ENCODE data around the gene FOXO4.
A peak's percentile ranks its signal among the peaks of the same experiment; 100 is the strongest.

Gene FOXO4

GRCh38 chrX:71106427-71106826, 10.8 kb downstream of the FOXO4 start, which contains the start of gene CXorf65:
Gene CXorf65 (minus strand): TSS chrX:71106740. CDS start chrX:71106556, 184 bp downstream.
- CTCF ChIA-PET: interaction anchor here (1.8 to 8.3 kb wide), 2 partner anchors 12 to 23 kb away, joined by 5 to 109 read pairs; partner anchors contain the start of gene MED12
- POLR2A ChIA-PET: interaction anchor here (0.7 to 1.2 kb wide), 2 partner anchors 12 to 91 kb away, joined by 3 read pairs; partner anchors contain the start of gene MED12
- no peaks in the 10 kb centered on the region for H3K9me3 ChIP-seq (ENCODE audit: control extremely low read depth in 1 of 5, control insufficient read depth in 4 of 5, insufficient read depth in 2 of 5, low read depth in 1 of 5, low read length in 4 of 5)
- peak within 1 kb of the TSS; percentile 28 to 89 for H3K27ac ChIP-seq (ENCODE audit: insufficient read depth in 1 of 2, low read depth in 1 of 2, low read length in 2 of 2, poor library complexity in 1 of 2, severe bottlenecking in 2 of 2)
- H3K4me3 ChIP-seq (ENCODE audit: control insufficient read depth in 1 of 7, extremely low read depth in 1 of 7, insufficient read depth in 4 of 7, low read depth in 2 of 7, low read length in 6 of 7): peak within 1 kb of the TSS in 1 of 7 experiments; percentile 45
- WGBS (ENCODE audit: insufficient coverage): no CpG with 5 or more reads among the region's 1 CpG
- peaks cover 0 to 3% (median 0%) of the 10 kb centered on the region in 5 experiments for H3K27me3 ChIP-seq (replicated peaks in 2 of 5; ENCODE audit: control insufficient read depth in 4 of 5, insufficient read depth in 5 of 5, low read length in 4 of 5)
- peaks cover 0 to 2% (median 0%) of the 10 kb centered on the region in 4 experiments for H3K36me3 ChIP-seq (ENCODE audit: control insufficient read depth in 4 of 4, insufficient read depth in 4 of 4, low read length in 3 of 4)
- H3K4me1 ChIP-seq (ENCODE audit: control extremely low read depth in 1 of 4, control insufficient read depth in 4 of 4, insufficient read depth in 4 of 4, low read length in 3 of 4): peaks cover 29 to 94% (median 75%) of the 10 kb centered on the region in 4 experiments
- DNase-seq: peak in 2 of 3 donors; percentile 23 to 36

- Histone ChIP-seq H3K27me3 (replicated peaks in 2 of 5; ENCODE audit: control insufficient read depth in 4 of 5, insufficient read depth in 5 of 5, low read length in 4 of 5) (peaks cover 0 to 3% (median 0%) of the 10 kb centered on the region in 5 experiments), H3K4me3 (ENCODE audit: control insufficient read depth in 1 of 7, extremely low read depth in 1 of 7, insufficient read depth in 4 of 7, low read depth in 2 of 7, low read length in 6 of 7) (peak overlapping the region in 1 of 7 experiments; percentile 45), H3K4me1 (ENCODE audit: control extremely low read depth in 1 of 4, control insufficient read depth in 4 of 4, insufficient read depth in 4 of 4, low read length in 3 of 4) (peaks cover 34 to 95% (median 75%) of the 10 kb centered on the region in 4 experiments), H3K9me3 (ENCODE audit: control extremely low read depth in 1 of 5, control insufficient read depth in 4 of 5, insufficient read depth in 2 of 5, low read depth in 1 of 5, low read length in 4 of 5) (no peaks in the 10 kb centered on the region), H3K36me3 (ENCODE audit: control insufficient read depth in 4 of 4, insufficient read depth in 4 of 4, low read length in 3 of 4) (peaks cover 0 to 2% (median 0%) of the 10 kb centered on the region in 4 experiments), H3K27ac (ENCODE audit: insufficient read depth in 1 of 2, low read depth in 1 of 2, low read length in 2 of 2, poor library complexity in 1 of 2, severe bottlenecking in 2 of 2) (peak overlapping the region; percentile 28 to 89)
- POLR2A ChIA-PET: no interaction called here
- WGBS (ENCODE audit: insufficient coverage): 52% methylated on average over 3 of the region's 4 CpGs
- no peak for DNase-seq
- CTCF ChIA-PET: no interaction called here
These were observed 11.6 kb downstream of the FOXO4 start for GRCh38 chrX:71107245-71107644.

GRCh38 chrX:71107762-71108360, 12.2 kb downstream of the FOXO4 start:
- POLR2A ChIA-PET: no interaction called here
- H3K4me3 ChIP-seq (ENCODE audit: control insufficient read depth in 1 of 7, extremely low read depth in 1 of 7, insufficient read depth in 4 of 7, low read depth in 2 of 7, low read length in 6 of 7): peak overlapping the region in 3 of 7 experiments; percentile 9 to 45 (median 37)
- WGBS (ENCODE audit: insufficient coverage): 30% methylated on average over 4 of the region's 9 CpGs
- H3K27me3 ChIP-seq (replicated peaks in 2 of 5; ENCODE audit: control insufficient read depth in 4 of 5, insufficient read depth in 5 of 5, low read length in 4 of 5): peaks cover 0 to 3% (median 0%) of the 10 kb centered on the region in 5 experiments
- peak in 2 of 3 donors; percentile 75 to 84 for DNase-seq
- H3K27ac ChIP-seq (ENCODE audit: insufficient read depth in 1 of 2, low read depth in 1 of 2, low read length in 2 of 2, poor library complexity in 1 of 2, severe bottlenecking in 2 of 2): peak overlapping the region; percentile 71 to 89
- H3K36me3 ChIP-seq (ENCODE audit: control insufficient read depth in 4 of 4, insufficient read depth in 4 of 4, low read length in 3 of 4): peaks cover 0 to 2% (median 0%) of the 10 kb centered on the region in 4 experiments
- CTCF ChIA-PET: interaction anchor here (0.8 kb wide), 1 partner anchor 10 kb away, joined by 3 read pairs; the partner anchor contains the start of gene MED12
- H3K9me3 ChIP-seq (ENCODE audit: control extremely low read depth in 1 of 5, control insufficient read depth in 4 of 5, insufficient read depth in 2 of 5, low read depth in 1 of 5, low read length in 4 of 5): no peaks in the 10 kb centered on the region
- peaks cover 40 to 96% (median 73%) of the 10 kb centered on the region in 4 experiments for H3K4me1 ChIP-seq (ENCODE audit: control extremely low read depth in 1 of 4, control insufficient read depth in 4 of 4, insufficient read depth in 4 of 4, low read length in 3 of 4)

- H3K9me3 ChIP-seq (ENCODE audit: control extremely low read depth in 1 of 5, control insufficient read depth in 4 of 5, insufficient read depth in 2 of 5, low read depth in 1 of 5, low read length in 4 of 5): no peaks in the 10 kb centered on the region
- 89% methylated on average over 2 of the region's 6 CpGs for WGBS (ENCODE audit: insufficient coverage)
- peaks cover 0 to 3% (median 0%) of the 10 kb centered on the region in 5 experiments for H3K27me3 ChIP-seq (replicated peaks in 2 of 5; ENCODE audit: control insufficient read depth in 4 of 5, insufficient read depth in 5 of 5, low read length in 4 of 5)
- H3K27ac ChIP-seq (ENCODE audit: insufficient read depth in 1 of 2, low read depth in 1 of 2, low read length in 2 of 2, poor library complexity in 1 of 2, severe bottlenecking in 2 of 2): peak overlapping the region in 1 of 2 experiments; percentile 89
- peak overlapping the region in 4 of 7 experiments; percentile 7 to 45 (median 26) for H3K4me3 ChIP-seq (ENCODE audit: control insufficient read depth in 1 of 7, extremely low read depth in 1 of 7, insufficient read depth in 4 of 7, low read depth in 2 of 7, low read length in 6 of 7)
- peaks cover 0 to 2% (median 0%) of the 10 kb centered on the region in 4 experiments for H3K36me3 ChIP-seq (ENCODE audit: control insufficient read depth in 4 of 4, insufficient read depth in 4 of 4, low read length in 3 of 4)
- CTCF ChIA-PET: interaction anchor here (1.7 kb wide), 1 partner anchor 10 kb away, joined by 4 read pairs; the partner anchor contains the start of gene MED12
- no peak for DNase-seq
- POLR2A ChIA-PET: no interaction called here
- H3K4me1 ChIP-seq (ENCODE audit: control extremely low read depth in 1 of 4, control insufficient read depth in 4 of 4, insufficient read depth in 4 of 4, low read length in 3 of 4): peaks cover 42 to 90% (median 64%) of the 10 kb centered on the region in 4 experiments
These were observed 13.4 kb downstream of the FOXO4 start for GRCh38 chrX:71109051-71109450.

GRCh38 chrX:71111141-71111843, 15.6 kb downstream of the FOXO4 start, which contains the start of gene IL2RG:
Gene IL2RG (minus strand): TSS chrX:71111577. CDS start chrX:71111539, 38 bp downstream.
- CTCF ChIA-PET: interaction anchor here (0.6 to 3.0 kb wide), 4 partner anchors 9 to 305 kb away, joined by 3 to 30 read pairs (median 3); no protein-coding TSS in a partner anchor
- Histone ChIP-seq H3K9me3 (ENCODE audit: control extremely low read depth in 1 of 5, control insufficient read depth in 4 of 5, insufficient read depth in 2 of 5, low read depth in 1 of 5, low read length in 4 of 5) (no peaks in the 10 kb centered on the region), H3K27me3 (replicated peaks in 2 of 5; ENCODE audit: control insufficient read depth in 4 of 5, insufficient read depth in 5 of 5, low read length in 4 of 5) (no peaks in the 10 kb centered on the region), H3K4me3 (ENCODE audit: control insufficient read depth in 1 of 7, extremely low read depth in 1 of 7, insufficient read depth in 4 of 7, low read depth in 2 of 7, low read length in 6 of 7) (peak within 1 kb of the TSS; percentile 7 to 78 (median 46)), H3K36me3 (ENCODE audit: control insufficient read depth in 4 of 4, insufficient read depth in 4 of 4, low read length in 3 of 4) (peaks cover 0 to 2% (median 0%) of the 10 kb centered on the region in 4 experiments), H3K4me1 (ENCODE audit: control extremely low read depth in 1 of 4, control insufficient read depth in 4 of 4, insufficient read depth in 4 of 4, low read length in 3 of 4) (peaks cover 30 to 68% (median 49%) of the 10 kb centered on the region in 4 experiments), H3K27ac (ENCODE audit: insufficient read depth in 1 of 2, low read depth in 1 of 2, low read length in 2 of 2, poor library complexity in 1 of 2, severe bottlenecking in 2 of 2) (peak within 1 kb of the TSS; percentile 77 to 89)
- DNase-seq: peak; percentile 80 to 94 (median 94)
- POLR2A ChIA-PET: interaction anchor here (1.1 to 1.6 kb wide), 3 partner anchors 8 to 15 kb away, joined by 3 to 13 read pairs (median 6); no protein-coding TSS in a partner anchor
- WGBS (ENCODE audit: insufficient coverage): no CpG with 5 or more reads among the region's 8 CpGs

GRCh38 chrX:71111921-71112431, 16.3 kb downstream of the FOXO4 start:
- Histone ChIP-seq H3K4me3 (ENCODE audit: control insufficient read depth in 1 of 7, extremely low read depth in 1 of 7, insufficient read depth in 4 of 7, low read depth in 2 of 7, low read length in 6 of 7) (peak overlapping the region in 5 of 7 experiments; percentile 5 to 78 (median 57)), H3K4me1 (ENCODE audit: control extremely low read depth in 1 of 4, control insufficient read depth in 4 of 4, insufficient read depth in 4 of 4, low read length in 3 of 4) (peaks cover 29 to 64% (median 45%) of the 10 kb centered on the region in 4 experiments), H3K27me3 (replicated peaks in 2 of 5; ENCODE audit: control insufficient read depth in 4 of 5, insufficient read depth in 5 of 5, low read length in 4 of 5) (no peaks in the 10 kb centered on the region), H3K27ac (ENCODE audit: insufficient read depth in 1 of 2, low read depth in 1 of 2, low read length in 2 of 2, poor library complexity in 1 of 2, severe bottlenecking in 2 of 2) (peak overlapping the region; percentile 77 to 89), H3K36me3 (ENCODE audit: control insufficient read depth in 4 of 4, insufficient read depth in 4 of 4, low read length in 3 of 4) (peaks cover 0 to 2% (median 0%) of the 10 kb centered on the region in 4 experiments), H3K9me3 (ENCODE audit: control extremely low read depth in 1 of 5, control insufficient read depth in 4 of 5, insufficient read depth in 2 of 5, low read depth in 1 of 5, low read length in 4 of 5) (no peaks in the 10 kb centered on the region)
- 34% methylated on average over 2 of the region's 5 CpGs for WGBS (ENCODE audit: insufficient coverage)
- ChIA-PET POLR2A (interaction anchor here (0.6 to 1.6 kb wide), 5 partner anchors 9 to 822 kb away, joined by 3 to 13 read pairs (median 3); partner anchors contain the start of gene KIF4A), CTCF (interaction anchor here (1.2 to 3.0 kb wide), 3 partner anchors 10 to 20 kb away, joined by 3 to 30 read pairs (median 3); no protein-coding TSS in a partner anchor)
- peak in 2 of 3 donors; percentile 57 to 58 for DNase-seq
